DLD1 (cell line): Measurements from ENCODE around the gene SURF2.
"Not testable (repeated sequence)": the region's sequence is repeated elsewhere in the genome, so short reads cannot be mapped to it uniquely, and the experiment has no call there.

Source experiments
- in situ Hi-C: cut with HindIII; loops from 2 replicates; pipeline ENCODE4 v1.10.0; 2017; ENCODE audit warnings: low sequenced_read_pairs

The SURF2 gene

GRCh38 chr9:133356391-133357091, at the start of gene SURF2, which contains the start of gene SURF1:
SURF2 (plus strand) TSS chr9:133356550; CDS start chr9:133356593, 43 bp downstream.
SURF1 (minus strand) TSS chr9:133356487; CDS start chr9:133356453, 34 bp downstream.
- in situ Hi-C loops: no loop called here

GRCh38 chr9:133307301-133307700, 49.0 kb upstream of the SURF2 start:
- in situ Hi-C loops: no loop called here

DNA sequence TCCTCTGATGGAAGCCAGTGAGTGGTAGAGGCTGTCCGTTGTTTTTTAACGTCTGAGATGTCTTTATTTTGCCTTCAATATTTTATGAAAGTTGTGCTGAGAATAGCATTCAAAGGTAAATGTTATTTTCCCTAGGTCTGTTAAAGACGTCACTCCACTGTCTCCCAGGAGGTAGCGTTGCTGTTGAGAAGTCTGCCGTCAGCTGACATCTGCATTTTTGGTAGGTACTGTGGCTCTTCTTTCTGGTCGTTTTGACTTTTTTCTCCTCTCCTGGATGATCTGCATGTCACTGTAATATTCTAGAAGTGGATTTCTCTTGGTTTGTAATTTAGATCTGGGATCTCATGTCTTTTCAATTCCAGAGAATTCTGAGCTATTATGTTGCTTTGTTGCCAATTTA, 46.7 kb upstream of the SURF2 start:
- in situ Hi-C loops: no loop called here

DNA sequence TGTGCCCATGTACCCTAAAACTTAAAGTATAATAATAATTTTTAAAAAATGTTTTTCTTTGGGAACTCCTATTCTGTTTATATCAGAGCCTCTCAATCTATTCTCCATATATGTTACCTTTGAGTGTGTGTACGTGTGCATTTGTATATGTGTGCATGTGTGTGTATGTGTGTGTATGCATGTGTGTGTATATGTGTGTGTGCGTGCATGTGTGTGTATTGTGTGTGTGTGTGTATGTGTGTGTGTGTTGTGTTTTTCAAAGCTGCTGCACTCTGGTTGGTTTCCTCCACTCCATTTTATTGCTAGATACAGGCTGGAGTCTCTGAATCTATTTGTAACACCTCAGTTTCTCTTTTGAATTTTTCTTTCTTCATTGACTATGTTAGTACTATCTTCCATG, 40.4 kb upstream of the SURF2 start:
- in situ Hi-C loops: no loop called here

DNA sequence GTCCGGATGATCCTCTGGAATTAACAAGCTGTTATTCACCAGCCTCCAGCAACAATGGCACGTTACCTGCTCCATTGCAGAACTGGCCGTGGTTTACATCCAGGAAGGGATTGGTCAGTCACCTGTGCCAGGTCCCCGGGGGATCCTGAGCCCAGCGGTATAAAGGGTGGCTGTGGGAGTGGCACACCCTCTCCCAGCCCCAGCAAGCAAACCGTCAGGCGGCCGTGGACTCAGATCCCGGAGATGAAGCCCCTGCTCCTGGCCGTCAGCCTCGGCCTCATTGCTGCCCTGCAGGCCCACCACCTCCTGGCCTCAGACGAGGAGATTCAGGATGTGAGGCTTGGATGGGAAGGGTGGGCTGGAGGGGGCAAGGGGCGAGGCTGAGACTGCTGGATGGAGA, 38.8 kb upstream of the SURF2 start:
- in situ Hi-C loops: not testable (repeated sequence)

DNA sequence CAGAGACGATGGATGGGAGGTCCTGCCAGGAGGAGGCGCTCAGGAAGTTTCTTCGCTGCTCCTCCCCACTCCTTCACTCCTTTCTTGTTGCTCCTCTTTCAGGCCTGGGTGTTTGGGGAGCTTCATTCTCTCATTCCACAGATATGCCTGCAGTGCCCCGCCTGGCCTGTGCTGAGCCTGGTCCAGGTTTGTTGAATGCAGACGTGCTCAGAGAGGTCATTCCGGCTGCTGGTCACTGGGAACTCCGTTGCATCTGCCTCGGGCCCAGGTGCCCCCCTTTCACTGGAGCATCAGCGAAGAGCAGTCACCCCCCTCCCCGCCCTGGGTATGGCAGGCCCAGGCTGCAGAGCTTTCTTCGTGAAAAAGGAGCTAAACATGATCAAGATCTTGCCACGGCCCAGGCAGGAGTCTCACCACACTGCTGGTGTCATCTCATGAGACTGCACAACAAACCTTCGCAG, 35.9 kb upstream of the SURF2 start:
- in situ Hi-C loops: no loop called here

GRCh38 chr9:133321411-133321935, 34.9 kb upstream of the SURF2 start:
- in situ Hi-C loops: no loop called here

DNA sequence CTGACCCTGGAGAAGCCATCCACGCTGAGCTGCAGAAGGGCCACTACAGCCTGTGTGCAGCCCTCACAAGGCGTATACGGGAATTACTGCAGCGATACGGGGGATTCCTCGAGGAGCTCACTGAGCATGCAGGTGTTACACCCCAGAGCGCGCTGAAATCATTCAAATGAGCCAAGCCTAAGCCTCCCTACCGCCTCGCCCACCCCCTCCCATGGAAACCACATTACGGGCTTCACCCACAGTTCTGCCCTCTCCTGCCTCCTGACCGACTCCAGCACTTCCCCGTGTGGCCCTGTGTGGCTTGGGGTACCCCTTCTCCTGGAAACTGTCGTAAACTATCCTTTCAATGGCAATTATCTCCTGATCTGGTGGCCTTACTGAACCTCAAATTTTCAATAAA, 33.6 kb upstream of the SURF2 start:
- in situ Hi-C loops: no loop called here

GRCh38 chr9:133323211-133323610, 33.1 kb upstream of the SURF2 start:
- in situ Hi-C loops: no loop called here

DNA sequence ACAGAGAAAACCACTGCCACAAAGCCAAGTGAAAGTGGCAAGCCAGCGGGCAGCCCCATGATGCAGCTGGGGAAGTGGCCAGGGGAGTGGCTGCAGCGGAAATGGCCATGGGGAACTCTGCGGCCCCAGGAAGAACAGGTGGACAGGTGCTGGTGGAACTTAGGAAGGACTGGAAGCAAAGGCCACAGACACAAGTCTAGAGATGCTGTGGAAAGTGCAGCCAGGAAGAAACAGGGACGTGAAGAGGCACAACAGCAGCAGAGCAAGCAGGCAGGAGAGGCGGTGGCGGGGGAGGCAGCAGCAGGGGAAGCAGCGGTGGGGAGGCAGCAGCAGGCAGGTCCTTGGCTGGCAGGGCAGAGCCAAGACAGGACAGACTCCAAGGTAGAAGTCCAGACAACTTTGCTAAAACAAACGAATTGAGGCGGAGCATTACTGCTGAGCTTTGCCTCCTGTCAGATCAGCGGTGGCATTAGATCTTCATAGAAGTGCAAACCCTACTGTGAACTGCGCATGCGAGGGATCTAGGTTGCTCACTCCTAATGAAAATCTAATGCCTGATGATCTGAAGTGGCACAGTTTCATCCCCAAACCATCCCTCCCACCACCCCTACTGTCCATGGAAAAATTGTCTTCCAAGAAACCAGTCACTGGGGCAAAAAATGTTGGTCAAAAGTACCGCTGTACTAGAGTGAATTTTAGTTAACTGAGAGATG, 32.2 kb upstream of the SURF2 start:
- in situ Hi-C loops: no loop called here

DNA sequence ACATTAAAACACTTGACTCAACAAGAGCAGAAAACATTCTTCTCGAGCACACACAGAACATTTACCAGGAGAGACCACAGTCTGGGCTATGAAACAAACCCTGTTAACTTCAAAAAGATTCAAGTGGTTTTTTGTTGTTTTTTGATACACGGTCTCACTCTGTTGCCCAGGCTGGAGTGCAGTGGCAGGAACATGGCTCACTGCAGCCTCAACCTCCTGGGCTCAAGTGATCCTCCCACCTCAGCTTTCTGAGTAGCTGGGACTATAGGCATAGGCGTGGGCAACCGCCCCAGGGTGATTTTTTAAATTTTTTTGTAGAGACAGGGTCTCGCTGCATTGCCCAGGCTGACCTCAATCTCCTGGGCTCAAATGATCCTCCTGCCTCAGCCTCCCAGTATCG, 29.3 kb upstream of the SURF2 start:
- in situ Hi-C loops: not testable (repeated sequence)

DNA sequence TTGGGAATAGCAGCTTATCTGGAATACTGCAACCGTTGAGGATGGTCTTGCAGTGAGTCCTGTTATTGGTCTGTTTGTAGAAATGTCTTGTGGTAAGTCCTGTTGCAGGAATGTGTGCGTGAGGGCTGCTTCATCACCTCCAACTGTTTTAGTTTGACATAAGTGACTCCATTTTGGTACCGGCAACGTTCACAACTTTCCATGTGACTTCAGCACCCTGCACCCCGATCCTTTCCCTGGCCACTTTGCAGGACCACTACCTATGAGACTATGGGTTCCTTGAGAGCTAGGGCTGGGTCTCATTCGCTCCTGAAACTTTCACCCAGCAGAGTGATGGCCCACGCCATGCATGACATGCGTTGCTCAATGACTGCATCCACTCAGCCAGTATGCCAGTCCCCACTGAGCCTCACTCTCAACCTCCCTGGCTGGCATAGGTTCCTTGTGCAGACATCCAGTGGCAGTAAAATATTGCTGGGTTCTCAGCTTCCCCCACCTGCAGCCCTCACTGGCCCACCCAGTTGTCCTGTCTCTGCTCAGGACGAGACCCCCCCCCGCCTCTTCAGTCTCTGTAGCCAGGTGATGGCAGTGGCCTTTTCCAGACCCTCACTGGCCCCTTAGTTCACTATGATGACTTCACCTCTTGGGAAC, 28.4 kb upstream of the SURF2 start:
- in situ Hi-C loops: no loop called here

- in situ Hi-C loops: not testable (repeated sequence)
Measured at GRCh38 chr9:133329306-133330156, 26.8 kb upstream of the SURF2 start.

- in situ Hi-C loops: no loop called here
Measured at GRCh38 chr9:133331221-133331620, 25.1 kb upstream of the SURF2 start.

DNA sequence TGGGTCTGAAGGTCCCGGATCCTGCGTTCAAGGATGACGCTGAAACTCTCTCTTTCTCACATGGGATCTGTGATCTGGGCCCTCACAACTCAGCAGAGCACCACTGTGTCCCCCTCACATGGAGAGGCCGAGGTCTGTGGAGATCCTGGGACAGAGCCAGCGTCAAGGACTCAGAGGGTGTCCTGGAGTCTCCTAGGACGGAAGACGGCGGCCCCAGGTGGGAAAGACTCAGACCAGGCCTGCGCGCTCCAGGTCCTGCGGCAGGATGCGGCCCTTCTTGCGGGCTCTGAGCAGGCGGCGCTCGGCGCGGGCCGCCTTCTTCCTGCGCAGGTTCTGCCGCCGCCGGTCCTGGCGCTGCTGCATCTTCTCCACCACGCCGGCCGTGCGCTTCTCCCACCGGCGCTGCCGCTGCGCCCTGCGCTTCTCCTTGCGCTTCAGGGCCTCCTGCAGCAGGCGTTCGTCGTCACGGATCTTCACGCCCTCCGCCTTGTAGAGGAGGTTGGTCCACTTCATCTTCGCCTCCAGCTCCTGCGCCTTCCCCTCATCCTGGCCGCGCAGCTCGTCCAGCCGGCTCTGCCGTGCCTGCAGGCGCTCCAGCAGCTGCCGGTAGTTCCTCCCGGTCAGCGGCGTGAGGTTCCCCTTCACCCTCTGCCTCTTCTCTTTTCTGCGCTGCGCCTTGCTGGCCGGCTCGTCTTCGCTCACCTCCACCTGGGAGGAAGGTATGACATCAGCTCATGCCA, 24.5 kb upstream of the SURF2 start:
- in situ Hi-C loops: no loop called here

GRCh38 chr9:133332381-133332730, 24.0 kb upstream of the SURF2 start:
- in situ Hi-C loops: no loop called here

GRCh38 chr9:133333011-133333410, 23.3 kb upstream of the SURF2 start:
- in situ Hi-C loops: no loop called here

DNA sequence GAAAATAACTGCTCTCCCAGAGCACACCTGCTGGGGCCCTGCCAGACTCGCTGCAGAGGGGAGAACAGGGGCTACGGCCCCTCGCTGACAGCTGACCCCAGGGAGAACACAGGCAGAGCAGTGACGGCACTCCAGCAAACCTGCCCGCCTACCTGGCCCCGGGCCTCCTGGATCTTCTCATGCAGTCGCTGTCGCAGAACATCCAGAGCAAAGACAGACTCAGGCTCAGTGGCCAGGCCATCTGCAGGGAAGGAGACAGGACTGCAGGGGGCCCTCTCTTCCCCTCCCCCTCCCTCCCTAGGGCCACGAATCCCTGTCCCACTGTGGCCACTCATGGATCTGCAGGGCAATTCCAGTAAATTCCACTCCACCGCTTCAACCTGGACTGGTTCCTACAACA, 22.8 kb upstream of the SURF2 start:
- in situ Hi-C loops: no loop called here

DNA sequence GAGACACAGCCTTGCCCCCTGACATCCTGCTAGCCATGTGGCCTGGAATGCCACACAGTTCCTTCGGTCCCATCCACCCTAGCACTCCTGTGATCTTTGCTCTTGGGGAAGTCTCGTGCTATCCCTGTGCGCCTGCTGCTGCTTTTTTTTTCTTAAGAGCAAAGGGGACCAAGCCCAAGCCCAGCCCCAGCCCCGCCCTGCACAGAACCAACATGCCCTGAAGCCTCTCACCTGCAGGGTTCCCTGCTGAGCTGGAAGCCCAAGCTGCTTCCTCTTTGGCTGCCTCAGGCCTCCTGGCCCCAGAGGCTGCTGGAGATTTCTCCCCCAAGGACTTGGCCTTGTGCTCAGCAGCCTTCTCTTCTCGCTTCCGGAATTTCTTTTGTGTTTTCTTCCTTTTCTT, 22.2 kb upstream of the SURF2 start:
- in situ Hi-C loops: no loop called here

DNA sequence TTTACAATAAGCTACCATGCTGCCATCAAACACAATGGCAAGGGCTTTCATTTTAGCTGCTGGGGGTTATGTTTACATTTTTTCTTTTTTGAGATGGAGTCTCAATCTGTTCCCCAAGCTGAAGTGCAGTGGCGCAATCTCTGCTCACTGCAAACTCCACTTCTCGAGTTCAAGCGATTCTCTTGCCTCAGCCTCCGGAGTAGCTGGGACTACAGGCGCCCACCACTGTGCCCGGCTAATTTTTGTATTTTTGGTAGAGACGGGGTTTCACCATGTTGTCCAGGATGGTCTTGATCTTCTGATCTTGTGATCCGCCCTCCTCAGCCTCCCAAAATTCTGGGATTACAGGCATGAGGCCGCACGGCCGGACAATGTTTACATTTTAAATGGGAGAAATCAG, 21.5 kb upstream of the SURF2 start:
- in situ Hi-C loops: not testable (repeated sequence)
